ENCODE data around the gene TRPM2. TPM values are rescaled to one million over a fixed set of nuclear protein-coding genes. Genes with fewer than 3 reads are reported as not detected.

Gene TRPM2
- total RNA-seq, 2 experiments from 2014 or later = 35.6 to 40.9 TPM

DNA sequence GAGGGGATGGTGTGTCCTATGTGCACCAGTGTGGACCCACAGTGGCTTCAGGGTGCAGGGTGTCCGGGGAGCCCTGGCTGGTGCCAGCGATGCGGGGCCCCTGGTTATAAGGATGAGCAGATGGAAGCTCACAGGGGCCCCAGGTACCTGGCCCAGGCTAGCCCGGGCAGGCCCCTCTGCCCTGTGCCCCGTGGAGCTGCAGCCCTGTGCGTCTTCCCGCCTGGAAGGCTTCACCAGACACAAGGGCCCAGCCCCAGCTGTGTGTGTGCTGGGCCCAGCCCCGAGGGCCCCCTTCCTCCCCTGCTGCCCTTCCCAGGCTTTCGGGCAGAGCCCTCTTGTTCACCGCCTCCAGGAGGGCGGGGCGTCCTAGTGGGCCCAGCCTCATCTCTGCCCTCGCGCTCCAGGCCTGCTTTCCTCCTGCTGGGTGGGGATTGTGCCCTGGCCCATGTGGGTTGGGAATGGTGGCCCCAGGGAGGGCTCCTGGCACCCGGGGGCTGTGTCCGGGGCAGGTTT, 37.7 kb upstream of the TRPM2 start:
- CTCF ChIA-PET = interaction anchor here (0.9 kb wide), 1 partner anchor 17 kb away, joined by 3 read pairs; no protein-coding TSS in a partner anchor
- H3K27ac Mint-ChIP-seq = no peak overlapping the region
- peaks cover 20% of the 10 kb centered on the region for H3K36me3 Mint-ChIP-seq (ENCODE audit: low read depth)
- no peaks in the 10 kb centered on the region for H3K4me1 Mint-ChIP-seq (ENCODE audit: low read depth)
- H3K4me3 Mint-ChIP-seq = no peak overlapping the region
- no peak for DNase-seq
- POLR2A ChIA-PET = no interaction called here
- H3K9me3 Mint-ChIP-seq (ENCODE audit: insufficient read depth) = no peaks in the 10 kb centered on the region
- no peaks in the 10 kb centered on the region for H3K27me3 Mint-ChIP-seq (ENCODE audit: low read depth)
- ATAC-seq = peak; percentile 16

- Mint-ChIP-seq H3K36me3 (ENCODE audit: low read depth) (peaks cover 14% of the 10 kb centered on the region), H3K27ac (no peak overlapping the region), H3K9me3 (ENCODE audit: insufficient read depth) (no peaks in the 10 kb centered on the region), H3K4me1 (ENCODE audit: low read depth) (no peaks in the 10 kb centered on the region), H3K27me3 (ENCODE audit: low read depth) (no peaks in the 10 kb centered on the region), H3K4me3 (no peak overlapping the region)
- CTCF ChIA-PET = interaction anchor here (0.9 kb wide), 1 partner anchor 17 kb away, joined by 3 read pairs; no protein-coding TSS in a partner anchor
- ATAC-seq = no peak
- no peak for DNase-seq
- POLR2A ChIA-PET = no interaction called here
Observed at GRCh38 chr21:44316277-44316900, 37.0 kb upstream of the TRPM2 start.

DNA sequence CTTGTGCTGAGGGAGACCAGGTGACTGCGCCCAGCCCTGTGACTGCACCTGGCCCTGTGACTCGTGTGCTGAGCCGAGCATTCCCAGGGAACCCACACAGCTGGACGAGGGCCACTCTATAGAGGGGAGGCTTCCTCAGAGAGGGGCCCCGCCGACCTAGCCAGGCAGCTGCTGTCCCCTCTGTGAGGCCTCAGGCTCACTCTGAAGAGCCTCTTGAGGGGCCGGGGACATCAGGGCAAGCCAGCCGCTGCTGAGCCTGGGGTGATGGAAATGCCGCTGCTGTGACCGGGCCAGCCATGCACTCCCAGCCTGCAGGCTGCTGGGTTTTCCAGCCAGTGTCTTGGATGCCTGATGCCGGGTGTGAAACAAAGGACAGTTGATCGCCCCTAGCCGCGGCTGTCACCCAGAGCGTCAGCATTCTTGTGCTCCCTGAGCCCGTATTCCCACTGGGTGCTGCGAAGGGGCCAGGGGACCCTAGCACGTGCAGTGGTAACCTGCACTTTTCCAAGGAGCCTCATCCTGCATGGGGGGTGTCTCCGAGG, 36.1 kb upstream of the TRPM2 start:
- no peaks in the 10 kb centered on the region for H3K9me3 Mint-ChIP-seq (ENCODE audit: insufficient read depth)
- H3K4me1 Mint-ChIP-seq (ENCODE audit: low read depth) = no peaks in the 10 kb centered on the region
- no peak overlapping the region for H3K27ac Mint-ChIP-seq
- peaks cover 11% of the 10 kb centered on the region for H3K36me3 Mint-ChIP-seq (ENCODE audit: low read depth)
- H3K27me3 Mint-ChIP-seq (ENCODE audit: low read depth) = no peaks in the 10 kb centered on the region
- ATAC-seq (no peak), DNase-seq (no peak)
- ChIA-PET POLR2A (no interaction called here), CTCF (no interaction called here)
- H3K4me3 Mint-ChIP-seq = no peak overlapping the region

GRCh38 chr21:44317871-44318270, 35.5 kb upstream of the TRPM2 start:
- POLR2A ChIA-PET = no interaction called here
- CTCF ChIA-PET = no interaction called here
- ATAC-seq = no peak
- peaks cover 11% of the 10 kb centered on the region for H3K36me3 Mint-ChIP-seq (ENCODE audit: low read depth)
- H3K27me3 Mint-ChIP-seq (ENCODE audit: low read depth) = no peaks in the 10 kb centered on the region
- H3K4me3 Mint-ChIP-seq = no peak overlapping the region
- H3K4me1 Mint-ChIP-seq (ENCODE audit: low read depth) = no peaks in the 10 kb centered on the region
- H3K27ac Mint-ChIP-seq = no peak overlapping the region
- no peaks in the 10 kb centered on the region for H3K9me3 Mint-ChIP-seq (ENCODE audit: insufficient read depth)
- no peak for DNase-seq

DNA sequence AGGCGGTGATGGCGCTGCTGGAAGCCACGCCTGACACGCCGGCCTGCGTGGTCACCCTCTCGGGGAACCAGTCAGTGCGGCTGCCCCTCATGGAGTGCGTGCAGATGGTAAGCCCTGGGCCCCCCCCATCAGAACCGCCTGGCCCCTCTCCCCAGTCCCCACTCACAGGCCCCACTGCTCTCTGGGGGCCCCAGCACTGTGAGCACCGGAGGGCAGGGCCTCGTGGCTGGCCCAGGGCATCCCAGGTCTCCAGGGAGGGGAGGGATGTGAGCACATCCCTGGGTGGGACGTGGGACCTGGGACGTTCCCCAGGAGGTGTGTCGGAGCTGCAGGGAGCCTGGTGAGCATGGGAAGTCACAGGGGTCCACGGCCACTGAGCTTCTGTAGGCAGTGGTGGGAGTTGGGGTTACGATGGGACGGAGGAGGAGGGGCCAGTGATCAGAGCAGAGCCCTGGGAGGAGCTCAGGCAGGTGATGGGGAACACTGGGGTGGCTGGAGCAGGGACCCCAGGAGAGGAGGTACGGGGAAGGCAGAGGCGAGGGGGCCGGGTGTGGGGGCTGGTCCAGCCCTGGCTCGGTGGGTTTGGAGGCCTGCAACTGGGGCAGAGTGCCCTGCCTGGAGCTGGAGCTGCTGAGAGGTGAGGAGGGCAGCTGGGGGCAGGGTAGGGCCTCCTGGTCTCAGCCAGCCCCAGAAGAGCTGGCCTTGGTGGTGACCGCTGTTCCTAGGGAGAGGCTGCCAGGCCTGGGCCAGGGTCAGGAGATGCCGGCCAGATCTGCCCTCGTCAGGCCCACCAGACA, 34.7 kb upstream of the TRPM2 start:
- Mint-ChIP-seq H3K4me3 (no peak overlapping the region), H3K4me1 (ENCODE audit: low read depth) (no peaks in the 10 kb centered on the region), H3K27me3 (ENCODE audit: low read depth) (no peaks in the 10 kb centered on the region), H3K27ac (peak overlapping the region; percentile 30), H3K36me3 (ENCODE audit: low read depth) (peaks cover 14% of the 10 kb centered on the region), H3K9me3 (ENCODE audit: insufficient read depth) (no peaks in the 10 kb centered on the region)
- ATAC-seq (no peak), DNase-seq (no peak)
- ChIA-PET POLR2A (interaction anchor here (0.7 kb wide), 1 partner anchor 14 kb away, joined by 4 read pairs; no protein-coding TSS in a partner anchor), CTCF (no interaction called here)

DNA sequence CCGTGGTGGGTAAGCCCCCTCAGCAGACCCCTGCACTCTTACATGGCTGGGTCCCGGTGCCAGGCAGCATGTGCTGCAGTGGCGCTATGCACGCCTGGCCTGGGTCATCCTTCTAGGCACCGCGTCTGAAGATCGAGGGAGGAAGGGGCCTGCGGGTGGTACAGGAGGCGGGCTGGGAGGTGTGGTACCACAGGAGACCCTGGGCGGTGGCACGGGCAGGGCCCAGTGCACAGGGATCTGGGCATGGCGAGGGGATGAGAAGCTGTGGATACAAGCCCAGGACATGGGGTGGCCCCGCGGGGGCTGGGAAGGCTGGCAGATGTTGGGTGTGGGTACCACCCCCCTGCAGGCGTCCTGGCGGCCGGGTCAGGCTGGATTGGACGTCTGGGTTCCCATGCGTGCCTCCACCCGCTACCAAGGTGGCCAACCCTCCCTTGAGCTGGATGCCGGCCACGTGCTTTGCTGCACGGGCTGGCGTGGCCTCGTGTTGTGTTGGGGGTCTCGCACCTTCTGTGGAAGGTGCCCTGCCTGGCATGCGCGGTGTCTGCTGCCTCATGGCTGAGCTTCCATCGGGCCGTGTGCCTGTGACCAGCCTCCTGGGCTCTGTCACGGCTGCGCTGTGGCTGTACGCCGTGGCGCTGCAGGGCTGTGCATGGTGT, 33.9 kb upstream of the TRPM2 start:
- peaks cover 14% of the 10 kb centered on the region for H3K36me3 Mint-ChIP-seq (ENCODE audit: low read depth)
- H3K4me3 Mint-ChIP-seq = no peak overlapping the region
- no peaks in the 10 kb centered on the region for H3K4me1 Mint-ChIP-seq (ENCODE audit: low read depth)
- ChIA-PET CTCF (no interaction called here), POLR2A (interaction anchor here (0.7 kb wide), 1 partner anchor 15 kb away, joined by 4 read pairs; no protein-coding TSS in a partner anchor)
- ATAC-seq = no peak
- no peak for DNase-seq
- H3K27ac Mint-ChIP-seq = peak overlapping the region; percentile 30
- H3K9me3 Mint-ChIP-seq (ENCODE audit: insufficient read depth) = no peaks in the 10 kb centered on the region
- H3K27me3 Mint-ChIP-seq (ENCODE audit: low read depth) = no peaks in the 10 kb centered on the region

DNA sequence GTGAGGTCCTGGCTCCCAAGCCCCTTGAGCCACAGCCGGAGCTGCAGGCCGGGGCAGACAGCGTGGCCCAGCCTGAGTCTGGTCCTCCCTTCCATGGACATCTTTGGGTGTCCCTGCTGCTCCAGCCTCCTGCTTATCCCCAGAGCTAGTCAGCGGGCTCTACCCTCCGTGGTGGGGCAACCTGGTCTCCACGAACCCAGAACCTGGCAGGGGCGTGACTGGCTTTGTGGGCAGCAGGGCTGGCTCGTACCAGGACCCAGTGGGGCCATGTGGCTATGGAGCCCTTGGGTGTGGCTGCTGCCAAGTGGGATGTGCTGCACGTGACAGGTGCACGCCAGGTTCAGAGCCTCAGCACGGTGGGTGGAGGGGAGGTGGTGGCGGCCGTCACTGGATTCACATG, 32.6 kb upstream of the TRPM2 start:
- H3K4me1 Mint-ChIP-seq (ENCODE audit: low read depth) = no peaks in the 10 kb centered on the region
- ChIA-PET CTCF (no interaction called here), POLR2A (no interaction called here)
- DNase-seq (no peak), ATAC-seq (no peak)
- no peaks in the 10 kb centered on the region for H3K9me3 Mint-ChIP-seq (ENCODE audit: insufficient read depth)
- H3K27me3 Mint-ChIP-seq (ENCODE audit: low read depth) = no peaks in the 10 kb centered on the region
- H3K36me3 Mint-ChIP-seq (ENCODE audit: low read depth) = peaks cover 21% of the 10 kb centered on the region
- no peak overlapping the region for H3K27ac Mint-ChIP-seq
- no peak overlapping the region for H3K4me3 Mint-ChIP-seq

DNA sequence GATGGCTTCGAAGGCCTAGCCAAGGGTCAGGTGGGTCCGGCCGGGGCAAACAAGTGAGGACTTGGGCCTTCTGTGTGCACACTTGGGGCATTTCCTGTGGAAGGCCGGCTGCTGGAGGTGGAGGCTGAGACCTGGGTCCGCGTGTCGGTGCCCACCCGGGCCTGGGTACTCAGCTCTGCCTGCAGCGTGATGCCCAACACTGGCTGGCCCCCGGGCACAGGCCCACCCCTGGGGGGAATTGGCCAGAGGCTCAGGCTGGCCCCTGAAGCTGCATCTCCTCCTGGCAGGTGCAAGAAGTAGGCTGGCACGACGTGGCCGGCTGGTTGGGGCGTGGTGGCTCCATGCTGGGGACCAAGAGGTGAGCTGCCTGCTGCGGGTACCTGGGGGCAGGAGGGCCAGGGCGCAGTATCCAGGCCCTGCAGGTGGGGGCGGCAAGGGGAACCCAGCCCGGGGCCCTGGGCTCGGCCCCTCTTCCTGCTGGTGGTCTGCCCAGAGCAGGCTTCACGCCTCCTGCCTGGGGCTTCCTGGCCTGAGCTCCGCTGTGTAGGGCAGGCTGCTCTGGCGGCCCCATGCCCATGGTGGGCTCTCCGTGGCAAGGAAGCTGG, 31.5 kb upstream of the TRPM2 start:
- no peaks in the 10 kb centered on the region for H3K4me1 Mint-ChIP-seq (ENCODE audit: low read depth)
- H3K27ac Mint-ChIP-seq = no peak overlapping the region
- no peak for DNase-seq
- no peaks in the 10 kb centered on the region for H3K27me3 Mint-ChIP-seq (ENCODE audit: low read depth)
- H3K4me3 Mint-ChIP-seq = no peak overlapping the region
- no peaks in the 10 kb centered on the region for H3K9me3 Mint-ChIP-seq (ENCODE audit: insufficient read depth)
- ATAC-seq = no peak
- POLR2A ChIA-PET = no interaction called here
- peaks cover 17% of the 10 kb centered on the region for H3K36me3 Mint-ChIP-seq (ENCODE audit: low read depth)
- CTCF ChIA-PET = no interaction called here

DNA sequence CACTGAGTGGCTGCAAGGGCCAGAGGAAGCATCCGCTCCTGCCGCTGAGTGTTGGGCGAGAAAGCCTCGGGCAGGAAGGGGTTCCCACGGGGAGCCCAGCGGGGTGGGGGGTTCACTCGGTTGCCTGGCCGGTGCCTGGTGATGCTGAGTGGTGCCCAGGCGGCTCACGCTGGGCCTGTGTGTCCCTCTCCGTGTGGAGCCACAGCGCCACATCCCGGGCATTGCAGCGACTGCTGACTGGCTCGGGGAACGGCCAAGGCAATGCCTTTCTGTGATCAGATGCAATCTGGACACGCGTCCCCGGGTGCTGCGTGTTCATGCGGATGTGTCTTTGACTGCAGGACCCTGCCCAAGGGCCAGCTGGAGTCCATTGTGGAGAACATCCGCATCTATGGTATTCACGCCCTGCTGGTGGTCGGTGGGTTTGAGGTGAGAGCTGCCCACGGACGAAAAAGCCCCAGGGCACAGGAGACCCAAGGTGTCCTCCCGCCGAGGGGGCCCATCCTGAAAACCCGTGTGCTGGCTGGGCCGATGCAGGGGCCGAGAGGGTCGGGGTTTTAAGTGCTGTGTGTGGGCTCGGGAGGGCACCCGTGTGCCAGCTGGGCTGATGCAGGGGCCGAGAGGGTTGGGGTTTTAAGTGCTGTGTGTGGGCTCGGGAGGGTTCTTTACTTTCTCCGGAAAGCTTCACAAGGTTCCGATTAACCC, 30.6 kb upstream of the TRPM2 start:
- H3K36me3 Mint-ChIP-seq (ENCODE audit: low read depth) = peaks cover 18% of the 10 kb centered on the region
- H3K9me3 Mint-ChIP-seq (ENCODE audit: insufficient read depth) = no peaks in the 10 kb centered on the region
- no peak overlapping the region for H3K27ac Mint-ChIP-seq
- POLR2A ChIA-PET = no interaction called here
- ATAC-seq (no peak), DNase-seq (no peak)
- CTCF ChIA-PET = no interaction called here
- no peaks in the 10 kb centered on the region for H3K4me1 Mint-ChIP-seq (ENCODE audit: low read depth)
- no peak overlapping the region for H3K4me3 Mint-ChIP-seq
- H3K27me3 Mint-ChIP-seq (ENCODE audit: low read depth) = no peaks in the 10 kb centered on the region

GRCh38 chr21:44323591-44323990, 29.8 kb upstream of the TRPM2 start:
- Mint-ChIP-seq H3K4me1 (ENCODE audit: low read depth) (no peaks in the 10 kb centered on the region), H3K9me3 (ENCODE audit: insufficient read depth) (no peaks in the 10 kb centered on the region), H3K4me3 (no peak overlapping the region), H3K36me3 (ENCODE audit: low read depth) (peaks cover 16% of the 10 kb centered on the region), H3K27me3 (ENCODE audit: low read depth) (no peaks in the 10 kb centered on the region), H3K27ac (no peak overlapping the region)
- DNase-seq = no peak
- POLR2A ChIA-PET = no interaction called here
- no peak for ATAC-seq
- CTCF ChIA-PET = no interaction called here

- H3K4me1 Mint-ChIP-seq (ENCODE audit: low read depth) = no peaks in the 10 kb centered on the region
- no peaks in the 10 kb centered on the region for H3K9me3 Mint-ChIP-seq (ENCODE audit: insufficient read depth)
- DNase-seq (no peak), ATAC-seq (no peak)
- no peak overlapping the region for H3K27ac Mint-ChIP-seq
- H3K36me3 Mint-ChIP-seq (ENCODE audit: low read depth) = peaks cover 14% of the 10 kb centered on the region
- no peak overlapping the region for H3K4me3 Mint-ChIP-seq
- ChIA-PET POLR2A (no interaction called here), CTCF (no interaction called here)
- H3K27me3 Mint-ChIP-seq (ENCODE audit: low read depth) = no peaks in the 10 kb centered on the region
Observed at GRCh38 chr21:44324106-44324853, 29.1 kb upstream of the TRPM2 start.
